Measurements from ENCODE around the gene PWWP2B. TPM values are rescaled to one million over a fixed set of nuclear protein-coding genes. Genes with fewer than 3 reads are reported as not detected.
"Not testable (repeated sequence)": the region's sequence is repeated elsewhere in the genome, so short reads cannot be mapped to it uniquely, and the experiment has no call there.

The PWWP2B gene
- total RNA-seq, 1 donor from 2014 or later: 24.3 TPM

DNA sequence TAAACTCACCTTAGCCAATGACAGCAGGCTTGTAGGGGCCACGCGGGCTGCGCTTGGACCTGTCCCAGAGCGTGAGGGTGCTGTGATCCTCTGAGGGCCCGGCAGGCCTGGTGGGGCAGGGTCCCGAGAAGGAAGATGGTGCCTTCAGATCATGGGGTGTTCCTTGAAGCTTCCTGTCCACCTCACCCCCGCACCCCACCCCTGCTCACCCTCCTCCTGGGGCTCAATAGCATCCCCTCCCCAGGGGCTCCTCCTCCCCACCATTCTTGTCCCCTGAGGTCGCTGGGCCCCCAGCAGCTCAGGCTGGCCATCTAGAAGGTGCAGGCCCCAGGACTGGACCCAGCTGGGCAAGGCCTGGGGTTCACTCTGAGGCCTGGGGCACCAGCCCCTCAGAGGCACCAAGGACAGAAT lies 33.9 kb downstream of the PWWP2B start:
- H3K36me3 Mint-ChIP-seq (ENCODE audit: insufficient read depth): no peaks in the 10 kb centered on the region
- H3K4me3 Mint-ChIP-seq (ENCODE audit: low read depth): no peak overlapping the region
- TF ChIP-seq, protein P1, sequence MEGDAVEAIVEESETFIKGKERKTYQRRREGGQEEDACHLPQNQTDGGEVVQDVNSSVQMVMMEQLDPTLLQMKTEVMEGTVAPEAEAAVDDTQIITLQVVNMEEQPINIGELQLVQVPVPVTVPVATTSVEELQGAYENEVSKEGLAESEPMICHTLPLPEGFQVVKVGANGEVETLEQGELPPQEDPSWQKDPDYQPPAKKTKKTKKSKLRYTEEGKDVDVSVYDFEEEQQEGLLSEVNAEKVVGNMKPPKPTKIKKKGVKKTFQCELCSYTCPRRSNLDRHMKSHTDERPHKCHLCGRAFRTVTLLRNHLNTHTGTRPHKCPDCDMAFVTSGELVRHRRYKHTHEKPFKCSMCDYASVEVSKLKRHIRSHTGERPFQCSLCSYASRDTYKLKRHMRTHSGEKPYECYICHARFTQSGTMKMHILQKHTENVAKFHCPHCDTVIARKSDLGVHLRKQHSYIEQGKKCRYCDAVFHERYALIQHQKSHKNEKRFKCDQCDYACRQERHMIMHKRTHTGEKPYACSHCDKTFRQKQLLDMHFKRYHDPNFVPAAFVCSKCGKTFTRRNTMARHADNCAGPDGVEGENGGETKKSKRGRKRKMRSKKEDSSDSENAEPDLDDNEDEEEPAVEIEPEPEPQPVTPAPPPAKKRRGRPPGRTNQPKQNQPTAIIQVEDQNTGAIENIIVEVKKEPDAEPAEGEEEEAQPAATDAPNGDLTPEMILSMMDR (IDR thresholded peaks at IDR 0.05; ENCODE audit: unreplicated experiment): no peak
- no peak overlapping the region for H3K27ac Mint-ChIP-seq
- no peak for DNase-seq (ENCODE audit: low spot score, unreplicated experiment)
- peaks cover 5% of the 10 kb centered on the region for H3K4me1 Mint-ChIP-seq (ENCODE audit: low read depth)
- no peaks in the 10 kb centered on the region for H3K9me3 Mint-ChIP-seq (ENCODE audit: low read depth)
- H3K27me3 Mint-ChIP-seq: no peaks in the 10 kb centered on the region

DNA sequence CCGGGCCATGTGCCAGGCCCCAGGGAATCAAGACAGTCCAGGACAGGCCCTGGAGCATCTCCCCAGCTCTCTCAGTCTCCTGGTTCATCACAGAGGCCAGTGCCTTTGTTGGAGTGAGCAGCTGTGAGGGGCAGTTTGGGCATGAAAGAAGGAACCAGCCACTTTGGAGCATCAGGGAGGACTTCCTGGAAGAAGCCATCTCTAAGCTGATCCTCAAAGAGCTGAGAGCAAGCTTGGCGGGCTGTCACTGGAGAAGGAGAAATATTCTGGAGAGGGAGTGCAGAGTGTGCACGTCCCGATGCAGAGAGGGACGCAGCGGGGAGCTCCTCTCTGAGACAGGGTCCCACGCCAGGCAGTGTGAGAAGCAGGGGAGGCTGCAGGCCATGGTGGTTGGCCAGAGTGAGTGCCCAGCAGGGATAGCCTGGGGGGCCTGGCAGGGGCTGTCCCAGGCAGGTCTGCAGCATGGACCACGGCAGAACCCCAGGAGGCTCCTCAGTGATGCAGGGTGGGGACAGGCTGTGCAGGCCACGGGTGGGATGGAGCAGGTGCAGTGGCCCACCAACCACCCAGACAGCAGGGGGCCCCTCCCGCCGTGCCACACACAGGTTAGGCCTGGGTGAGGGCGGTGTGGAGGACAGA lies 34.7 kb downstream of the PWWP2B start:
- Mint-ChIP-seq H3K4me1 (ENCODE audit: low read depth) (peaks cover 5% of the 10 kb centered on the region), H3K27me3 (no peaks in the 10 kb centered on the region), H3K36me3 (ENCODE audit: insufficient read depth) (no peaks in the 10 kb centered on the region), H3K9me3 (ENCODE audit: low read depth) (no peaks in the 10 kb centered on the region), H3K27ac (no peak overlapping the region), H3K4me3 (ENCODE audit: low read depth) (no peak overlapping the region)
- no peak for DNase-seq (ENCODE audit: low spot score, unreplicated experiment)
- TF ChIP-seq, protein P1 (IDR thresholded peaks at IDR 0.05; ENCODE audit: unreplicated experiment): no peak

DNA sequence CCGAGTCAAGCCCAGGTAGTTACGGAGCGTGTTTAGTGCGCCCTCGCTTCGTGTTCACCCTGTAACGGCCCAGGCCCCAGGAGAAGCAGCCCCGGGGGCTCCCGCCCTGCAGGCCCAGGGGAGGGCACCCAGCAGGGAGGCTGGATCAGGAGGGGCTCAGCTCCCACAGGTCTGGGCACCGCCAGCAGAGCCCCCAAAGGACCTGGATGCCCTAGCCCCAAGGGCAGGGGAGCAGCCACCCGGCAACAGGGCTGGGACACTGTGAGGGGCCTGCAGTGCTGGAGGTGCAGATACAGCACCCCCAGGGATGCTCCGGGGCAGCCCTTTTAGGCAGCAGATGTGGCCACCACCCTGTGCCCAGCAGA lies 35.2 kb downstream of the PWWP2B start:
- H3K36me3 Mint-ChIP-seq (ENCODE audit: insufficient read depth): no peaks in the 10 kb centered on the region
- peaks cover 5% of the 10 kb centered on the region for H3K4me1 Mint-ChIP-seq (ENCODE audit: low read depth)
- H3K4me3 Mint-ChIP-seq (ENCODE audit: low read depth): no peak overlapping the region
- no peaks in the 10 kb centered on the region for H3K9me3 Mint-ChIP-seq (ENCODE audit: low read depth)
- no peak for DNase-seq (ENCODE audit: low spot score, unreplicated experiment)
- TF ChIP-seq, protein P1 (IDR thresholded peaks at IDR 0.05; ENCODE audit: unreplicated experiment): no peak
- no peaks in the 10 kb centered on the region for H3K27me3 Mint-ChIP-seq
- H3K27ac Mint-ChIP-seq: no peak overlapping the region

DNA sequence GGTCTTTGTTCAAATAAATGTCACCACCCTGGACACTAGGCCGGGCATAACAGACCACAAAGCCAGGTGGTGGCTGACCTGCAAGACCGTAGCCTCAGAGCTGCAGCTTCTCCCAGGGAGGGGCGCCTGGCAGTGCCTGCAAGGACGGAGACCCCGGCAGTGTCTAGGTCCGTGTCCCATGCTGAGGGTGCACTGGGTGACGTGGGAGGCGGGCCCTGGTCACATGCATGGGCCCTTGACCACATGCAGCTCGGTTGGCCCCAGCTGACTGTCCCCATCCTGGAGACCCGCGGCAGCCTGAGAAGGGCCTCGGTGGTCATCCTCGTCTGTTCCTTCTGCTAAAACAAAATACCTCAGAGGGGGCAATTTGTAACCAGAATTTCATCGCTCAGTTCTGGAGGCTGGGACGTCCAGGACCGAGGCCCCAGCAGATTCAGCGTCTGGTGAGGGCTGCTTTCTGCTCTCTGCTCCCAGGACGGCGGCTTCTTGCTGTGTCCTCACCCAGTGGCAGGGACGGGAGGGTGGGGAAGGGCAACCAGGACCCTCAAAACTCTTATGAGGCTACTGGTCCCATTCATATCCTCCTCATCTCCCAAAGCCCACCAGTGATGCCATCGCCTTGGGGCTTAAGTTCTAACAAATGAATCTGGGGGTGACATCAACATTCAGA lies 36.8 kb downstream of the PWWP2B start:
- no peaks in the 10 kb centered on the region for H3K9me3 Mint-ChIP-seq (ENCODE audit: low read depth)
- H3K4me3 Mint-ChIP-seq (ENCODE audit: low read depth): no peak overlapping the region
- H3K4me1 Mint-ChIP-seq (ENCODE audit: low read depth): peaks cover 5% of the 10 kb centered on the region
- H3K27me3 Mint-ChIP-seq: no peaks in the 10 kb centered on the region
- no peak for DNase-seq (ENCODE audit: low spot score, unreplicated experiment)
- H3K36me3 Mint-ChIP-seq (ENCODE audit: insufficient read depth): no peaks in the 10 kb centered on the region
- no peak overlapping the region for H3K27ac Mint-ChIP-seq
- TF ChIP-seq, protein P1 (IDR thresholded peaks at IDR 0.05; ENCODE audit: unreplicated experiment): no peak

DNA sequence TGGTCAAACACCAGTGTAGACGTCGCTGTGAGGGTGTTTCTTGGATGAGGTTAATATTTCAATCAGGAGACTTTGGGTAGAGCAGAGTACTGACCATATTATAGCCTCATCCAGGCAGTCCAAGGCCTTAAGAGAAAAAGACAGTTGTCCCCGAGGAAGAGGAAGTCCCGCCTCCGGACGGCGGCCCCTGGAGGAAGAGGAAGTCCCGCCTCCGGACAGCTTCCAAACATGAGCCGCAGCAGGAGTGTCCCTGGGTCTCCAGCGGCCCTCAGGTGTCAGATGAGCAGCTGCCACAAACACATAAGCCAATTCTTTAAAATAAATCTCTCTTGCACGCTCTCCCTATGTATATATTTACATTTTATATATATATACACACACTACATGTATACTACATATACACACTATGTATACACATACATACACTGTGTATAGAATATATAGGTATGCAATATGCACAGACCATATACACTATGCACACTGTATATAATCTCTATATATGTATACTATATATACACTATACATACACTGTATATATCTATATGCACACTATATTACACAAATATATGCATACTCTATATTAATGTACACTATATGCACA lies 37.5 kb downstream of the PWWP2B start:
- Mint-ChIP-seq H3K36me3 (ENCODE audit: insufficient read depth) (no peaks in the 10 kb centered on the region), H3K4me1 (ENCODE audit: low read depth) (peaks cover 5% of the 10 kb centered on the region), H3K27me3 (no peaks in the 10 kb centered on the region), H3K4me3 (ENCODE audit: low read depth) (no peak overlapping the region), H3K27ac (no peak overlapping the region), H3K9me3 (ENCODE audit: low read depth) (no peaks in the 10 kb centered on the region)
- TF ChIP-seq, protein P1 (IDR thresholded peaks at IDR 0.05; ENCODE audit: unreplicated experiment): no peak
- DNase-seq (ENCODE audit: low spot score, unreplicated experiment): no peak

DNA sequence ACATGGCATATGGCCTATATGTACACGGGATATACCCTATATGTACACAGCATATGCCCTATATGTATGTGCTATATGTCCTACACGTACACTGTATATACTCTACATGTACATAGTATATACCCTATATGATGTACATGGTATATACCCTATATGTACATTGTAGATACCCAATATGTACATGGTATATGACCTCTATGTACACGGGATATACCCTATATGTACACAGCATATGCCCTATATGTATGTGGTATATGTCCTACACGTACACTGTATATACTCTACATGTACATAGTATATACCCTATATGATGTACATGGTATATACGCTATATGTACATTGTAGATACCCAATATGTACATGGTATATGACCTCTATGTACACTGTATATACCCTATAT lies 38.3 kb downstream of the PWWP2B start:
- H3K4me3 Mint-ChIP-seq (ENCODE audit: low read depth); H3K4me1 Mint-ChIP-seq (ENCODE audit: low read depth); DNase-seq (ENCODE audit: low spot score, unreplicated experiment); H3K36me3 Mint-ChIP-seq (ENCODE audit: insufficient read depth); H3K9me3 Mint-ChIP-seq (ENCODE audit: low read depth); H3K27me3 Mint-ChIP-seq; H3K27ac Mint-ChIP-seq: not testable (repeated sequence)

DNA sequence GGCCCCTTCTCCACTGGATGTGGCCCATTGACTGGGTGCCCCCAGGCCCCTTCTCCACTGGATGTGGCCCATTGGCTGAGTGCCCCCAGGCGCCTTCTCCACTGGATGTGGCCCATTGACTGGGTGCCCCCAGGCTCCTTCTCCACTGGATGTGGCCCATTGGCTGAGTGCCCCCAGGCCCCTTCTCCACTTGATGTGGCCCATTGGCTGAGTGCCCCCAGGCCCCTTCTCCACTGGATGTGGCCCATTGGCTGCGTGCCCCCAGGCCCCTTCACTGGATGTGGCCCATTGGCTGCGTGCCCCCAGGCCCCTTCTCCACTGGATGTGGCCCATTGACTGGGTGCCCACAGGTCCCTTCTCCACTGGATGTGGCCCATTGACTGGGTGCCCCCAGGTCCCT lies 39.1 kb downstream of the PWWP2B start:
- not testable (repeated sequence) for H3K27ac Mint-ChIP-seq; H3K4me1 Mint-ChIP-seq (ENCODE audit: low read depth); H3K9me3 Mint-ChIP-seq (ENCODE audit: low read depth); H3K4me3 Mint-ChIP-seq (ENCODE audit: low read depth); DNase-seq (ENCODE audit: low spot score, unreplicated experiment); H3K36me3 Mint-ChIP-seq (ENCODE audit: insufficient read depth); H3K27me3 Mint-ChIP-seq
